Liver (tissue), 3 donors: Measurements from ENCODE around the gene TENM3.

Experiments
- EGR1 ChIP-seq, 2 donors: IDR thresholded peaks; 2 replicates each; pipeline ENCODE4 v1.6.1; 2016 to 2018; ENCODE audit warnings: antibody characterized with exemption in 2 of 2, low read depth in 2 of 2
- GABPA ChIP-seq, 2 donors: IDR thresholded peaks in 1 of 2; conservative IDR thresholded peaks in 1 of 2; 2 replicates each; pipeline ENCODE4 v1.6.1; 2016; ENCODE audit warnings: antibody characterized with exemption in 2 of 2, mild to moderate bottlenecking in 1 of 2, moderate library complexity in 1 of 2
- HNF4A ChIP-seq, 2 donors: conservative IDR thresholded peaks; 2 replicates each; pipeline ENCODE4 v1.6.1; 2016; ENCODE audit warnings: antibody characterized with exemption in 2 of 2, mild to moderate bottlenecking in 2 of 2
- NR2F2 ChIP-seq: IDR thresholded peaks from 2 replicates; pipeline ENCODE4 v1.6.1; 2016; ENCODE audit warnings: antibody characterized with exemption
- RAD21 ChIP-seq, 2 donors: IDR thresholded peaks; 2 replicates each; pipeline ENCODE4 v1.6.1; 2016; ENCODE audit warnings: antibody characterized with exemption in 2 of 2, mild to moderate bottlenecking in 2 of 2
- SP1 ChIP-seq: IDR thresholded peaks from 2 replicates; pipeline ENCODE4 v1.6.1; 2018; ENCODE audit warnings: antibody characterized with exemption, mild to moderate bottlenecking
- TAF1 ChIP-seq: conservative IDR thresholded peaks from 2 replicates; pipeline ENCODE4 v1.6.1; 2016; ENCODE audit warnings: antibody characterized with exemption, mild to moderate bottlenecking
- YY1 ChIP-seq: IDR thresholded peaks from 2 replicates; pipeline ENCODE4 v1.6.1; 2016; ENCODE audit warnings: antibody characterized with exemption, mild to moderate bottlenecking
- TF ChIP-seq, protein P1 (sequence below): fragments of 150-350 bp; IDR thresholded peaks from 2 replicates; pipeline ENCODE4 v1.5.1; 2017; ENCODE audit warnings: improper control_type of control experiment, low read depth, low read length; ENCODE audit not compliant: missing input control
- TF ChIP-seq, protein P2 (sequence below): IDR thresholded peaks from 2 replicates; pipeline ENCODE4 v1.6.1; 2016; ENCODE audit warnings: antibody characterized with exemption
- TF ChIP-seq, protein P3 (sequence below): IDR thresholded peaks from 2 replicates; pipeline ENCODE4 v1.6.1; 2016; ENCODE audit warnings: antibody characterized with exemption
- TF ChIP-seq, protein P4 (sequence below): IDR thresholded peaks from 2 replicates; pipeline ENCODE4 v1.6.1; 2016; ENCODE audit warnings: antibody characterized with exemption
- donor health status: healthy.
- donor health status: healthy.

DNA sequence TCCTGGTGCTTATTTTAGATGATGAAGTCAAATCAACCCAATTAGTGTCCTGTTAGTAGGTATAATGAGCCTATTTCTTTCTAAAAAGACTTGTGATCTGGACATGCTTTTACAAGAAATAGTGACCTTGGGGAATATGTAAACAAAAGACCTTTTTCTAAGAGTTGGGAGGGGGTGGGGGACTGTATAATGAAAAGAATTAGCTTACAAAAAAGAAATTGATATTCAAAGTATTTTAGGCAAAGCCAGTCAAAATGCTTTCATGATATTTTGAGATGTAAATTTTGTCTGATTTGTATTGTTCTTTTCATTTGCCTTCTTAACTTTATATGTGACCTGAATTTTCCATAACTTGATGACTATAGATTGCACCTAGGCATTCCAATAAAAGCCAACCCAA lies 559.4 kb downstream of the TENM3 start:
- TF ChIP-seq, protein P1, sequence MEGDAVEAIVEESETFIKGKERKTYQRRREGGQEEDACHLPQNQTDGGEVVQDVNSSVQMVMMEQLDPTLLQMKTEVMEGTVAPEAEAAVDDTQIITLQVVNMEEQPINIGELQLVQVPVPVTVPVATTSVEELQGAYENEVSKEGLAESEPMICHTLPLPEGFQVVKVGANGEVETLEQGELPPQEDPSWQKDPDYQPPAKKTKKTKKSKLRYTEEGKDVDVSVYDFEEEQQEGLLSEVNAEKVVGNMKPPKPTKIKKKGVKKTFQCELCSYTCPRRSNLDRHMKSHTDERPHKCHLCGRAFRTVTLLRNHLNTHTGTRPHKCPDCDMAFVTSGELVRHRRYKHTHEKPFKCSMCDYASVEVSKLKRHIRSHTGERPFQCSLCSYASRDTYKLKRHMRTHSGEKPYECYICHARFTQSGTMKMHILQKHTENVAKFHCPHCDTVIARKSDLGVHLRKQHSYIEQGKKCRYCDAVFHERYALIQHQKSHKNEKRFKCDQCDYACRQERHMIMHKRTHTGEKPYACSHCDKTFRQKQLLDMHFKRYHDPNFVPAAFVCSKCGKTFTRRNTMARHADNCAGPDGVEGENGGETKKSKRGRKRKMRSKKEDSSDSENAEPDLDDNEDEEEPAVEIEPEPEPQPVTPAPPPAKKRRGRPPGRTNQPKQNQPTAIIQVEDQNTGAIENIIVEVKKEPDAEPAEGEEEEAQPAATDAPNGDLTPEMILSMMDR, result no peak
- no peak for TF ChIP-seq YY1
- no peak for TF ChIP-seq EGR1 (IDR thresholded peaks at IDR 0.05; ENCODE audit: low read depth in 2 of 2)
- TF ChIP-seq HNF4A (conservative IDR thresholded peaks at IDR 0.05), result no peak
- no peak for TF ChIP-seq TAF1
- TF ChIP-seq, protein P2, sequence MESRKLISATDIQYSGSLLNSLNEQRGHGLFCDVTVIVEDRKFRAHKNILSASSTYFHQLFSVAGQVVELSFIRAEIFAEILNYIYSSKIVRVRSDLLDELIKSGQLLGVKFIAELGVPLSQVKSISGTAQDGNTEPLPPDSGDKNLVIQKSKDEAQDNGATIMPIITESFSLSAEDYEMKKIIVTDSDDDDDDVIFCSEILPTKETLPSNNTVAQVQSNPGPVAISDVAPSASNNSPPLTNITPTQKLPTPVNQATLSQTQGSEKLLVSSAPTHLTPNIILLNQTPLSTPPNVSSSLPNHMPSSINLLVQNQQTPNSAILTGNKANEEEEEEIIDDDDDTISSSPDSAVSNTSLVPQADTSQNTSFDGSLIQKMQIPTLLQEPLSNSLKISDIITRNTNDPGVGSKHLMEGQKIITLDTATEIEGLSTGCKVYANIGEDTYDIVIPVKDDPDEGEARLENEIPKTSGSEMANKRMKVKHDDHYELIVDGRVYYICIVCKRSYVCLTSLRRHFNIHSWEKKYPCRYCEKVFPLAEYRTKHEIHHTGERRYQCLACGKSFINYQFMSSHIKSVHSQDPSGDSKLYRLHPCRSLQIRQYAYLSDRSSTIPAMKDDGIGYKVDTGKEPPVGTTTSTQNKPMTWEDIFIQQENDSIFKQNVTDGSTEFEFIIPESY, result no peak
- TF ChIP-seq, protein P3, sequence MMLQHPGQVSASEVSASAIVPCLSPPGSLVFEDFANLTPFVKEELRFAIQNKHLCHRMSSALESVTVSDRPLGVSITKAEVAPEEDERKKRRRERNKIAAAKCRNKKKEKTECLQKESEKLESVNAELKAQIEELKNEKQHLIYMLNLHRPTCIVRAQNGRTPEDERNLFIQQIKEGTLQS, result no peak
- no peak for TF ChIP-seq RAD21 (IDR thresholded peaks at IDR 0.05)
- TF ChIP-seq, protein P4, sequence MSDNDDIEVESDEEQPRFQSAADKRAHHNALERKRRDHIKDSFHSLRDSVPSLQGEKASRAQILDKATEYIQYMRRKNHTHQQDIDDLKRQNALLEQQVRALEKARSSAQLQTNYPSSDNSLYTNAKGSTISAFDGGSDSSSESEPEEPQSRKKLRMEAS, result no peak
- TF ChIP-seq SP1, result no peak
- no peak for TF ChIP-seq GABPA (IDR thresholded peaks at IDR 0.05 in 1 of 2, conservative IDR thresholded peaks at IDR 0.05 in 1 of 2)
- TF ChIP-seq NR2F2, result no peak
